Left lung (tissue), 10 donors: Measurements from ENCODE around the gene HDAC7. TPM values are rescaled to one million over a fixed set of nuclear protein-coding genes. Genes with fewer than 3 reads are reported as not detected.

ENCODE experiments used
- ATAC-seq: fragments of 200-7000 bp; cut with Tn5 transposase; one replicate; pipeline ENCODE4 v1.9.1; 2020; ENCODE audit warnings: moderate library complexity
- DNase-seq, 4 donors: peaks; one replicate each; pipeline ENCODE4 v3.0.0-alpha.2; 2013 to 2020
- H3K27ac ChIP-seq, 2 donors: fragments of 200-600 bp; sonication (generic) in 1 of 2; one replicate each; pipeline versions ENCODE4 v1.5.0 to v1.8.0; 2020 to 2021
- H3K27me3 ChIP-seq, 2 donors: fragments of 200-600 bp; sonication (generic) in 1 of 2; one replicate each; pipeline versions ENCODE4 v1.5.0 to v1.8.0; 2020 to 2021
- H3K36me3 ChIP-seq, 2 donors: fragments of 200-600 bp; sonication (generic) in 1 of 2; one replicate each; pipeline versions ENCODE4 v1.5.0 to v1.8.0; 2020 to 2021
- H3K4me1 ChIP-seq, 2 donors: fragments of 200-600 bp; one replicate each; pipeline ENCODE4 v1.8.0; 2021
- H3K4me3 ChIP-seq, 2 donors: fragments of 200-600 bp; sonication (generic) in 1 of 2; one replicate each; pipeline versions ENCODE4 v1.5.0 to v1.8.0; 2020 to 2021; ENCODE audit warnings: mild to moderate bottlenecking in 1 of 2
- H3K9me3 ChIP-seq, 2 donors: fragments of 200-600 bp; sonication (generic) in 1 of 2; one replicate each; pipeline versions ENCODE4 v1.5.0 to v1.8.0; 2020 to 2021
- intact Hi-C, 2 donors: fragments of 100-400 bp; cut with DNase I; formaldehyde crosslinking; loops; one replicate each; pipeline versions ENCODE4 v1.11.2 to v1.14.2; 2022
- polyA plus RNA-seq, 6 donors: library from polyadenylated mRNA; unstranded; fragments of 120-200 nt; gene quantifications; one replicate each; pipeline ENCODE4 v1.2.1, GENCODE V29; 2013; ENCODE audit not compliant: insufficient read length in 6 of 6
- total RNA-seq, 2 donors: library from RNA; stranded (reverse); fragmentation: NEBNext Ultra II Directional; extraction: Animal tissue kit (Norgen Biotek cat#: 25700); gene quantifications; one replicate each; pipeline ENCODE4 v1.2.1, GENCODE V29; 2021
- TF ChIP-seq, protein P1 (sequence below), 2 donors: fragments of 200-600 bp; sonication (generic) in 1 of 2; IDR thresholded peaks; one replicate each; pipeline versions ENCODE4 v1.5.0 to v1.8.0; 2021; ENCODE audit warnings: antibody characterized with exemption in 2 of 2
- donor health status: DM: no; HTN: yes; CAD: no.
- donor health status: DM: no; HTN: no; CAD: no.

The HDAC7 gene
- total and polyA plus RNA-seq, 8 donors, result 69.1 to 115 (median 84.1) TPM

DNA sequence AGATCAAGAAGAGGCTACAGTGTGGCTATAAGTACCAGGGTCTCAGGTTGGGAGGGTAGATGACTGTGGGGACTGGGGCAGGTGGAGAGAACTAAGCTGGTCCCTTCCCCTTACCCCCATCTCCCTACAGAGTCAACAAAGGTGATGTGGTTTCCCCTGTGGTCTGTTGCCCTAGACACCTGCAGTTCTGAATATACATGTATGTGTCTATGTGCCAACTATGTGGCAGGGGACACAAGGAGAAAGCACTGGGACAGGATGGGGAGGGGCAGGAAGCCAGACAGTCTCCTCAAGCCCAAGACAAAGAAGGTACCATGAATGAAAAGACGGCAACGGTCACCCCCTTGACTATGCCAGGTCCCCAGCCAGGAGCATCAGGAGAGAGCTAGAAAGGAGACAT lies 4.5 kb upstream of the HDAC7 start:
- H3K27ac ChIP-seq, result peak overlapping the region; percentile 81 to 92
- TF ChIP-seq, protein P1, sequence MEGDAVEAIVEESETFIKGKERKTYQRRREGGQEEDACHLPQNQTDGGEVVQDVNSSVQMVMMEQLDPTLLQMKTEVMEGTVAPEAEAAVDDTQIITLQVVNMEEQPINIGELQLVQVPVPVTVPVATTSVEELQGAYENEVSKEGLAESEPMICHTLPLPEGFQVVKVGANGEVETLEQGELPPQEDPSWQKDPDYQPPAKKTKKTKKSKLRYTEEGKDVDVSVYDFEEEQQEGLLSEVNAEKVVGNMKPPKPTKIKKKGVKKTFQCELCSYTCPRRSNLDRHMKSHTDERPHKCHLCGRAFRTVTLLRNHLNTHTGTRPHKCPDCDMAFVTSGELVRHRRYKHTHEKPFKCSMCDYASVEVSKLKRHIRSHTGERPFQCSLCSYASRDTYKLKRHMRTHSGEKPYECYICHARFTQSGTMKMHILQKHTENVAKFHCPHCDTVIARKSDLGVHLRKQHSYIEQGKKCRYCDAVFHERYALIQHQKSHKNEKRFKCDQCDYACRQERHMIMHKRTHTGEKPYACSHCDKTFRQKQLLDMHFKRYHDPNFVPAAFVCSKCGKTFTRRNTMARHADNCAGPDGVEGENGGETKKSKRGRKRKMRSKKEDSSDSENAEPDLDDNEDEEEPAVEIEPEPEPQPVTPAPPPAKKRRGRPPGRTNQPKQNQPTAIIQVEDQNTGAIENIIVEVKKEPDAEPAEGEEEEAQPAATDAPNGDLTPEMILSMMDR (IDR thresholded peaks at IDR 0.05), result no peak
- H3K9me3 ChIP-seq, result no peaks in the 10 kb centered on the region
- DNase-seq (no peak), ATAC-seq (no peak)
- H3K4me1 ChIP-seq, result peaks cover 41 to 88% of the 10 kb centered on the region in 2 donors
- no peak overlapping the region for H3K4me3 ChIP-seq
- no peaks in the 10 kb centered on the region for H3K27me3 ChIP-seq
- H3K36me3 ChIP-seq, result no peaks in the 10 kb centered on the region
- intact Hi-C loops, result no loop called here

DNA sequence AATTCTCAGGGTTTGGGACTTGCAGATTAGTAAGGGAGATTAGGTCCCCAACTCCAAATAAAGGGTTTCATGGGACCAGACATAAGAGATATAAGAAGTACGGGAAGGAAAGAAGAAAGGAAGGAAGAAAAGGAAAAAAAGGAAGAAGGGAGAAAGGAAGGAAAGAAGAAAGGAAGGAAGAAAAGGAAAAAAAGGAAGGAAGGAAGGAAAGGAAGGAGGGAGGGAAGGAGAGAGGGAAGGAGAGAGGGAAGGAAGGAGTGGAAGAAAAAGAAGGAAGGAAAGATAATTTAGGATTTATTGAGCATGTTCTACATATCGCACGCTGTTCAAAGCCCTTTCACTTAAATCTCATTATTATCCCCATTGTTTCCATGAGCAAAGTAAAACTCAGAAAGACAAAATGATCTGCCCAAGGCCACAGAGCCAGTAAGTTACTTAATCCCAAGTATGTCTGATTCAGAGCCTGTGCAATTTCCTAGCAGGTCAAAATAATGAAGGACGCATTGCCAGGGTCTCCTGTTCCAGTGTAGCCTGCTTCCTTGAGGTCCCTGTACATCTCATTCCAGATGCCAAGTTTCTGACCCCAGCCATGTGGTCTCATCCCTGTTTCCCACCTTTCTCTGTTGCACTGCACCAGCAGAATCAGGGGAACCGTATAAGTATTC lies 3.9 kb upstream of the HDAC7 start:
- intact Hi-C loops, result no loop called here

DNA sequence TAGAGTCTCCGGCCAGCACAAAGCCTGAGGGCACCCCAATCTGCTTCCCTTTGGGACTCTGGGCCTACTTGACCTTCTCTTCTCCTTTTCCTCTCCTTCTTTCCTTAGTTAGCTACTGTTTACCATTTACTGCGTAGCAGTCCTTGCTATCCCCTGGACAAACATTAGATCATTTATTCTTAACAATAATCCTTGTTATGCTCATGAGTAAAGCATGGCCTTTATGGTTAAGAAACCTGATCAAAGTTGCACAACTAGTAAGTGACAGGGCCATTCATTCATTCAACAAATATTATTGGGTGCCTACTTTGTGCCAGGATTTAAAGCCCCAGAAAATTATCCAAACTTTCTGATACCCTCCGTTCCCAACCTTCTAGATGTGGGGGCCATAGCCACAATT lies 3.2 kb upstream of the HDAC7 start:
- Histone ChIP-seq H3K27ac (peak overlapping the region; percentile 92 to 93), H3K4me1 (peaks cover 29 to 87% of the 10 kb centered on the region in 2 donors), H3K36me3 (no peaks in the 10 kb centered on the region), H3K9me3 (no peaks in the 10 kb centered on the region), H3K4me3 (no peak overlapping the region), H3K27me3 (no peaks in the 10 kb centered on the region)
- no peak for ATAC-seq
- intact Hi-C loops, result no loop called here
- DNase-seq, result no peak
- TF ChIP-seq, protein P1 (IDR thresholded peaks at IDR 0.05), result no peak

More for the DNA sequence above, 3.9 kb upstream of the HDAC7 start:
- peak overlapping the region; percentile 81 to 92 for H3K27ac ChIP-seq
- no peaks in the 10 kb centered on the region for H3K27me3 ChIP-seq
- ATAC-seq, result no peak
- no peak overlapping the region for H3K4me3 ChIP-seq
- peaks cover 36 to 87% of the 10 kb centered on the region in 2 donors for H3K4me1 ChIP-seq
- H3K36me3 ChIP-seq, result no peaks in the 10 kb centered on the region
- H3K9me3 ChIP-seq, result no peaks in the 10 kb centered on the region
- DNase-seq, result no peak
- TF ChIP-seq, protein P1 (IDR thresholded peaks at IDR 0.05), result no peak

DNA sequence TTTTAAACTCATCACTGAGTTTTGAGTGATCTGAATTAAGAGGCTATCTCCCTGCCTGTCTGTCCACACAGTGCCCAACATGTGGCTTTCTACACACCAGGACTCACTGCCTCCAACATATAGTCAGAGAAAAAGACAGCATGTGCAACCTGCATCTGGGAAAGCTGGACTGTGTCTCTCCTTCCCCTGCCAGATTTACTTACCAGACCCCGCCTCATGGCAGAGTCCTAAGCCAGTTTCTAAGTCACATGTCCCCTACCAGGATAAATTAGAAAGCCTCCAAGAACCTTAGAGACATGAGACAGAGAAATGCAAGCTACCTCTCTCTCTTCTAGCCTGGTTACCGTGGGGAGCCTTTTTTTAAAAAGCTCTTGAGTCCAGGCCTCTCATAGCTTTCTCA lies 2.7 kb upstream of the HDAC7 start:
- Histone ChIP-seq H3K9me3 (no peaks in the 10 kb centered on the region), H3K27ac (peak overlapping the region; percentile 92 to 93), H3K4me1 (peaks cover 32 to 87% of the 10 kb centered on the region in 2 donors), H3K4me3 (no peak overlapping the region), H3K36me3 (no peaks in the 10 kb centered on the region), H3K27me3 (no peaks in the 10 kb centered on the region)
- intact Hi-C loops, result no loop called here
- no peak for ATAC-seq
- DNase-seq, result no peak
- TF ChIP-seq, protein P1 (IDR thresholded peaks at IDR 0.05), result no peak

DNA sequence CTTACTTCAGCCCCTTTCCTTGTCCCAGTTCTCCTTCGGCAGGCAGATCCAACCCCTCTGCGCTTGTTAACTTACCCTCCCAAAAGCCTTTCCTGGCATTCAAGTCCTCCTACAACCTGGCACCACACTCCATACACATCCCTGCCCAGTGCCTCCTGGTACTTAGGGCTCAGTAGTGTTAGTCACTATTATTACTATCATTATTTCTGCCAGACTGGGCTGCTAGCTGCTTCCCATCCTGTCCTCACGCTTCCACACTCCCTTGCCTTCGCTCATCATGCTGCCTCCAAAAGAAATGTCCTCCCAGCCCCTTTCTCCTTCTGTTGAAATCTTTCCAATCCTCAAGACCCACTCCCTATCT lies 1.6 kb upstream of the HDAC7 start:
- no peak for DNase-seq
- Histone ChIP-seq H3K27me3 (no peaks in the 10 kb centered on the region), H3K4me1 (peaks cover 39 to 88% of the 10 kb centered on the region in 2 donors), H3K4me3 (no peak overlapping the region), H3K36me3 (no peaks in the 10 kb centered on the region), H3K9me3 (no peaks in the 10 kb centered on the region), H3K27ac (peak overlapping the region; percentile 92 to 93)
- ATAC-seq, result no peak
- intact Hi-C loops, result no loop called here
- TF ChIP-seq, protein P1 (IDR thresholded peaks at IDR 0.05), result no peak
